Activated CD4-positive, alpha-beta T cell treated with anti-CD3 and anti-CD28 coated beads for 48 hours (primary cell): Measurements from ENCODE around the gene KIF2B.
"Not testable (repeated sequence)": the region's sequence is repeated elsewhere in the genome, so short reads cannot be mapped to it uniquely, and the experiment has no call there.

Experiments used
- DNase-seq: peaks from one replicate; pipeline ENCODE4 v3.0.0-alpha.2; 2020

KIF2B gene

DNA sequence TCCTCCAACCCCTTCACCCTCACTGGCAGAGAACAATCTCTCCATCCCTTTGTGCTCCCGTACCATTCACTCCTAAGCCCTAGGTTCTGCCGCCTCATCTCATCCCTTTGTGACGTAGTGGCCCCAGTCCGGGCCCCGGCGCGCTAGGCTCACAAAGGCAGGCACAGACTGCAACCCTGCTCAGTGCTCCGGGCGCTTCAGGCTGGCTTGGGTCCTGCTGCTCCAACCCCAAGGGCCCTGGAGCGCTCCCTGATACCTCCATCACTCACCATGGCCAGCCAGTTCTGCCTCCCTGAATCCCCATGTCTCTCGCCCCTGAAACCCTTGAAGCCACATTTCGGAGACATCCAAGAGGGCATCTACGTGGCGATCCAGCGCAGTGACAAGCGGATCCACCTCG, at the start of gene KIF2B:
KIF2B (plus strand) TSS at position 164 of the 400 bp plus-strand sequence; CDS start at position 271, 107 bp downstream.
- DNase-seq: no peak

- no peak for DNase-seq
Observed at GRCh38 chr17:53780320-53780719, 42.4 kb upstream of the KIF2B start.

DNA sequence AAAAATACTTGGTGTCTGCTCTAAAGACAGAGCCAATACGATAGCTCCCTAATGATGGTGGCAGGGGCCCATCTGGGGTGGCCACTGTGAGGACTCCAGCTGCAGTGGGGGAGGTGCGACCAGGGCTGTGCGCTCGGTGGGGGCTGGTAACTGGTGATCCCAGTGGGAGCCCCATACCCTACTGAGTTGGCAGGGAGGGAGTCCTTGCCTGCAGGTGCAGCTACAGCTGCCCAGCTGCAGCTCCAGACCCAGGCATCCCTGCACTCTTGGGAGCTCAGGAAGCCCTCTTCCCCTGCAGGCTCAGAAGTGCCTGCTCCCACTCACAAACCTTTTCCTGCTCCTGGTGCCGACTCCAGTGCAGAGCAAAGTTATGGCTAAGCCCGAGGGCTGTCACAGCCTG, 31.2 kb upstream of the KIF2B start:
- no peak for DNase-seq

GRCh38 chr17:53792451-53792850, 30.3 kb upstream of the KIF2B start:
- DNase-seq: no peak

DNA sequence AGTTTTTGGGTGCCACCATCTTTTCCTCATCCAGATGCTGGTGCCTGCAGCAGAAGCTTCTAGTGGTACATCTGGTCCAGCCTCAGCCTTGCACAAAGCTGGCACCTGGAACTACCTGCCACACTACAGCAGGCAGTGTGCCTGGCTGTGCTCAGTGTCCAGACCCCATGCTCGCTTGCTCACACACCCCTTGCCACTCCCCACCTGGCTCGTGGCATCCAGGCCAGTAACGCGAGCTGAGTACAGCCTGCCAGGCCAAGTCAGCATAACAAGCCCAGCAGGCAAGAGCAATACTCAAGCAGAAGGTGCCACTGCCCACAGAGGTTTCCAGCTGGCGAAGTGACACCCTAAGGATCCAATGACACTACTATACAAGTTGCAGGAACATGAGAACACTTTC, 29.7 kb upstream of the KIF2B start:
- no peak for DNase-seq

GRCh38 chr17:53794875-53795274, 27.9 kb upstream of the KIF2B start:
- DNase-seq: no peak

DNA sequence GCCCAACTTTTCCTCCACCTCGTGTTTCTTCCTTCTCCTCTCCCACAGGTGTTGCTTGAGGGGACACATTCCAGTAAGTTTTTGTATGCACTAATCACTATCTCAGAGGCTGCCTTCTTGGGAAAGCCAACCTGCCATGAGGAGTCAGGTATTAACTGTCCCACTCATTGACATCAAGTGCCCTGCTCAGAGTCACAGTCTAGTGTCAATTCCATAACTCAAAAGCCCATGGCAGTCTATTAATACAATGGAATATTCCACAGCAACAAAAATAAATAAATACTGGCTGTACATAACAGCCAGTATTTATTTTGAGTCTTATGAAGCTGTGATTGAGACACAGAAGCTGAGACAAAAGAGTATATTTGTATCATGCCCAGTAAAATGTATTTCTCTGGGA, 26.1 kb upstream of the KIF2B start:
- DNase-seq: no peak

- DNase-seq: no peak
Observed at GRCh38 chr17:53797501-53797900, 25.2 kb upstream of the KIF2B start.

DNA sequence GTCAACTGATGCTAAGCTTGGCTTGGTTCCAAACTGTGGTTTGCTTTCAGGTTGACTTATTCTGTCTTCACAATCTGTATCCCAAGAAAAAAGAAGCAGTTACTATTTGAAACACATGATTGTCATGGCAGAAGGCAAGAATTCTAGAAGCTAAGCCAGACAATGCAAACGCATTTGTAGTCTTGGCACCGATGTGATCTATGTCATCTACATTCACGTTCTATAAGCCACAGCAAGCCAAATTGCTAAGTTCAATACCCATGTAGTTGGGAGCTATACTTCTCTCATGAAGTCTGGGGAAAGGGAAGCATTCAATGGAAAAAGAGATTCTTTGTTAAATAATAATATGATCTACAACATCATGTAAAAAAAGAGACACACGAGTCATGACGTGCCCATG, 18.3 kb upstream of the KIF2B start:
- DNase-seq: no peak

GRCh38 chr17:53806473-53806872, 16.3 kb upstream of the KIF2B start:
- DNase-seq: no peak

DNA sequence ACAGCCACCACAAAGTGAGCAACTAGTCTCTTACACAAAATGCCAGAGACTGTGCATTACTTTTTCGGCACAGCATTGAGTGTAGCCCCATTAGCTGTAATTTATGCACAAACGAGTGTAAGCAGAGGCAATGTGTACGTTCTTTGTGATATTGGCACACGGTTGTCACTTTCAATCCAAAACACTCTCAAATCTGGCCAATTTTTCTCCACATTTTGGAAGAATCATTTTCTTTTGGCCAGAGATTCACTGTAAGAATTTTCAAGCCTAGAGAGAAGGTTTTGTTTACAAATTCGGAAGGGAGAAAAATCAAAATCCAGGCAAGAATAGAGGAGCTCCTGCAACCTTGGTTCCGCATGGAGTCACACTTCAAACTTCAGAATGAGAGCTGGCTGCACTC, 15.4 kb upstream of the KIF2B start:
- DNase-seq: no peak

GRCh38 chr17:53818271-53818670, 4.5 kb upstream of the KIF2B start:
- no peak for DNase-seq

- no peak for DNase-seq
Observed at GRCh38 chr17:53818929-53819328, 3.8 kb upstream of the KIF2B start.

DNA sequence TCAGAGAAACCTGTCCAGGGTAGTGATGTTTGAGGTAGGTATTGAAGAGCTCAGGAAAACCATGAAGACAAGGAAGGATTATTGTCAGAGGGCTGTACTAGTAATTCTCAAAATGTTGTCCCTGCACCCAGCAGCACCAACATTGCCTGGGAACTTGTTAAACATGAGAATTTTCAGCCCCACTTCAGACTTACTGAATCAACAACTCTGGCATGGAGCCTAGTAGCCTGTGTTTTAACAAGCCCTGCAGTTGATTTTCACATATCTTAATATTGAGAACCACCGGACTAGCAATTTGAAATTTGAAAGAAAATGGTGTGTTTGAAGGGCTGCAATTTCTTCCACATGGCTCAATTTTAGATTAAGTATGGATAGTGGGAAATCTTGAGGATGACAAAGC, 2.8 kb upstream of the KIF2B start:
- DNase-seq: no peak

DNA sequence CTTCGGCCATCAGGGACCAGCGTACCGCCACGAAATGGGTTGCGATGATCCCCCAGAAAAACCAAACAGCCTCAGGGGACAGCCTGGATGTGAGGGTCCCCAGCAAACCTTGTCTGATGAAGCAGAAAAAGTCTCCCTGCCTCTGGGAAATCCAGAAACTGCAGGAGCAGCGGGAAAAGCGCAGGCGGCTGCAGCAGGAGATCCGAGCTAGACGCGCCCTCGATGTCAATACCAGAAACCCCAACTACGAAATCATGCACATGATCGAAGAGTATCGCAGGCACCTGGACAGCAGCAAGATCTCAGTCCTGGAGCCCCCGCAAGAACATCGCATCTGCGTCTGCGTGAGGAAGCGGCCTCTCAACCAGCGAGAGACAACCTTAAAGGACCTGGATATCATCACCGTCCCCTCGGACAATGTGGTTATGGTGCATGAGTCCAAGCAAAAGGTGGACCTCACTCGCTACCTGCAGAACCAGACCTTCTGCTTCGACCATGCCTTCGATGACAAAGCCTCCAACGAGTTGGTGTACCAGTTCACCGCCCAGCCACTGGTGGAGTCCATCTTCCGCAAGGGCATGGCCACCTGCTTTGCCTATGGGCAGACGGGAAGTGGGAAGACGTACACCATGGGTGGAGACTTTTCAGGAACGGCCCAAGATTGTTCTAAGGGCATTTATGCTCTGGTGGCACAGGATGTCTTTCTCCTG, 769 bp downstream of the KIF2B start:
- DNase-seq: no peak

GRCh38 chr17:53834771-53835170, 12.0 kb downstream of the KIF2B start:
- DNase-seq: not testable (repeated sequence)

GRCh38 chr17:53837131-53837530, 14.4 kb downstream of the KIF2B start:
- DNase-seq: no peak

- no peak for DNase-seq
Observed at GRCh38 chr17:53844491-53845107, 21.9 kb downstream of the KIF2B start.

DNA sequence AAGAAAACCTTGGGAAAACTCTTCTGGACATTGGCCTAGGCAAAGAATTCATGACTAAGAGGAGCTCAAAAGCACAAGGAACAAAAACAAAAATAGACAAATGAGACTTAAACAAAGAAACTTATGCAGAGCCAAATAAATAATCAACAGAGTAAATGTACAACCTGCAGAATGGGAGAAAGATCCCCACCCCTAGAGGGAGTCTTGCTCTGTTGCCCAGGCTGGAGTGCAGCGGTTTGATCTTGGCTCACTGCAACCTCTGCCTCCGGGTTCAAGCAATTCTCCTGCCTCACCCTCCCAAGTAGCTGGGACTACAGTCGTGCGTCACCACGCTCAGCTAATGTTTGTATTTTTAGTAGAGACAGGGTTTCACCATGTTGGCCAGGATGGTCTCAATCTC, 48.4 kb downstream of the KIF2B start:
- DNase-seq: not testable (repeated sequence)
